ENCODE results near the gene HNRNPUL1.

HNRNPUL1 gene

GRCh38 chr19:41263042-41263849 lies 926 bp upstream of the HNRNPUL1 start:
- TF ChIP-seq, protein P1, sequence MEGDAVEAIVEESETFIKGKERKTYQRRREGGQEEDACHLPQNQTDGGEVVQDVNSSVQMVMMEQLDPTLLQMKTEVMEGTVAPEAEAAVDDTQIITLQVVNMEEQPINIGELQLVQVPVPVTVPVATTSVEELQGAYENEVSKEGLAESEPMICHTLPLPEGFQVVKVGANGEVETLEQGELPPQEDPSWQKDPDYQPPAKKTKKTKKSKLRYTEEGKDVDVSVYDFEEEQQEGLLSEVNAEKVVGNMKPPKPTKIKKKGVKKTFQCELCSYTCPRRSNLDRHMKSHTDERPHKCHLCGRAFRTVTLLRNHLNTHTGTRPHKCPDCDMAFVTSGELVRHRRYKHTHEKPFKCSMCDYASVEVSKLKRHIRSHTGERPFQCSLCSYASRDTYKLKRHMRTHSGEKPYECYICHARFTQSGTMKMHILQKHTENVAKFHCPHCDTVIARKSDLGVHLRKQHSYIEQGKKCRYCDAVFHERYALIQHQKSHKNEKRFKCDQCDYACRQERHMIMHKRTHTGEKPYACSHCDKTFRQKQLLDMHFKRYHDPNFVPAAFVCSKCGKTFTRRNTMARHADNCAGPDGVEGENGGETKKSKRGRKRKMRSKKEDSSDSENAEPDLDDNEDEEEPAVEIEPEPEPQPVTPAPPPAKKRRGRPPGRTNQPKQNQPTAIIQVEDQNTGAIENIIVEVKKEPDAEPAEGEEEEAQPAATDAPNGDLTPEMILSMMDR (IDR thresholded peaks at IDR 0.05; ENCODE audit: unreplicated experiment in 3 of 3), result no peak
- H3K27ac Mint-ChIP-seq, result peak overlapping the region; percentile 99 to 100 (median 100)
- H3K27me3 Mint-ChIP-seq (ENCODE audit: low read depth), result no peaks in the 10 kb centered on the region

GRCh38 chr19:41264581-41265394 lies 616 bp downstream of the HNRNPUL1 start:
- TF ChIP-seq, protein P1 (IDR thresholded peaks at IDR 0.05; ENCODE audit: unreplicated experiment in 3 of 3), result no peak
- Mint-ChIP-seq H3K4me1 (peaks cover 35% of the 10 kb centered on the region), H3K36me3 (ENCODE audit: low read depth) (peaks cover 36% of the 10 kb centered on the region), H3K4me3 (peak overlapping the region; percentile 86 to 98 (median 94)), H3K27ac (peak overlapping the region; percentile 99 to 100 (median 99)), H3K27me3 (ENCODE audit: low read depth) (no peaks in the 10 kb centered on the region), H3K9me3 (no peaks in the 10 kb centered on the region)

More at GRCh38 chr19:41263042-41263849, 926 bp upstream of the HNRNPUL1 start:
- Mint-ChIP-seq H3K4me3 (peak overlapping the region; percentile 86 to 94 (median 90)), H3K9me3 (no peaks in the 10 kb centered on the region), H3K4me1 (peaks cover 35% of the 10 kb centered on the region), H3K36me3 (ENCODE audit: low read depth) (peaks cover 42% of the 10 kb centered on the region)

GRCh38 chr19:41265395-41266153 lies 1.4 kb downstream of the HNRNPUL1 start:
- H3K36me3 Mint-ChIP-seq (ENCODE audit: low read depth), result peaks cover 33% of the 10 kb centered on the region
- TF ChIP-seq, protein P1 (IDR thresholded peaks at IDR 0.05; ENCODE audit: unreplicated experiment in 3 of 3), result no peak
- H3K4me3 Mint-ChIP-seq, result peak overlapping the region; percentile 86 to 98 (median 94)

DNA sequence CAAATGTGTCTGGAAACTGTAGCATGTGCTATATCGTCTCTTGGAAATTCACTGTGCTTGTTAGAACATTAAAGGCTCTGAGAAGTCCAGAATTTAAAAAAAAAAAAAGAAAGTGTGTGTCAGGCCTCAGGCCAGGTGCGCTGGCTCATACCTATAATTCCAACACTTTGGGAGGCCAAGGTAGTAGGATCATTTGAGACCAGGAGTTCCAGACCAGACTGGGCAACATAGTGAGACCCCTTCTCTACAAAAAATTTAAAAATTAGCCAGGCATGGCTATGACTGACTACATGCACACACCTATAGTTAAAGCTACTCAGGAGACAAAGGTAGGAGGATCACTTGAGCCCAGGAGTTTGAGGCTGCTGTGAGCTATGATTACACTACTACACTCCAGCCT lies 4.9 kb downstream of the HNRNPUL1 start:
- Mint-ChIP-seq H3K4me1 (peaks cover 27% of the 10 kb centered on the region), H3K9me3 (no peaks in the 10 kb centered on the region), H3K27ac (no peak overlapping the region), H3K27me3 (ENCODE audit: low read depth) (no peaks in the 10 kb centered on the region), H3K36me3 (ENCODE audit: low read depth) (peaks cover 61% of the 10 kb centered on the region), H3K4me3 (no peak overlapping the region)
- TF ChIP-seq, protein P1 (IDR thresholded peaks at IDR 0.05; ENCODE audit: unreplicated experiment in 3 of 3), result no peak

More at GRCh38 chr19:41265395-41266153, 1.4 kb downstream of the HNRNPUL1 start:
- Mint-ChIP-seq H3K27me3 (ENCODE audit: low read depth) (no peaks in the 10 kb centered on the region), H3K4me1 (peaks cover 35% of the 10 kb centered on the region), H3K27ac (peak overlapping the region; percentile 99 to 100 (median 99)), H3K9me3 (no peaks in the 10 kb centered on the region)

DNA sequence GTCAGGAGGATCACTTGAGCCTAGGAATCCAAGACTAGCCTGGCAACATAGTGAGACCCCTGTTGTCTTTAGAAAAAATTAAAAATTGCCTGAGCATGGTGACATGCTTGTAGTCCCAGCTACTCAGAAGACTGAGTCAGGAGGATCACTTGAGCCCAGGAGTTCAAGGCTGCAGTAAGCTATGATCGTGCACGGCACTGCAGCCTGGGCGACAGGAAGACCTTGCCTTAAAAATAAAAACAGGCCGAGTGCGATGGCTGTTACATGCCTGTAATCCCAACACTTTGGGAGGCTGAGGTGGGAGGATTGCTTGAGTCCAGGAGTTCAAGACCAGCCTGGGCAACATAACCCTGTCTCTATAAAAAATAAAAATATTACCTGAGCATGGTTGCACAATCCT lies 5.4 kb downstream of the HNRNPUL1 start:
- H3K4me1 Mint-ChIP-seq, result peaks cover 27% of the 10 kb centered on the region
- no peak overlapping the region for H3K27ac Mint-ChIP-seq
- peaks cover 66% of the 10 kb centered on the region for H3K36me3 Mint-ChIP-seq (ENCODE audit: low read depth)
- H3K9me3 Mint-ChIP-seq, result no peaks in the 10 kb centered on the region
- H3K27me3 Mint-ChIP-seq (ENCODE audit: low read depth), result no peaks in the 10 kb centered on the region
- H3K4me3 Mint-ChIP-seq, result no peak overlapping the region
- TF ChIP-seq, protein P1 (IDR thresholded peaks at IDR 0.05; ENCODE audit: unreplicated experiment in 3 of 3), result no peak

Measured in nephron (organoid).